Stimulated activated CD4-positive, alpha-beta T cell treated with anti-CD3 and anti-CD28 coated beads, Interleukin-12 subunit alpha, Interleukin-12 subunit beta, amount 100 ng/mL, for 24 hours (primary cell): ENCODE measurements around the gene BRSK1.

ENCODE experiments used
- DNase-seq, 2 experiments: peaks; one replicate each; pipeline ENCODE4 v3.0.0-alpha.2; 2020; ENCODE audit warnings: low read depth in 2 of 2

BRSK1 gene

DNA sequence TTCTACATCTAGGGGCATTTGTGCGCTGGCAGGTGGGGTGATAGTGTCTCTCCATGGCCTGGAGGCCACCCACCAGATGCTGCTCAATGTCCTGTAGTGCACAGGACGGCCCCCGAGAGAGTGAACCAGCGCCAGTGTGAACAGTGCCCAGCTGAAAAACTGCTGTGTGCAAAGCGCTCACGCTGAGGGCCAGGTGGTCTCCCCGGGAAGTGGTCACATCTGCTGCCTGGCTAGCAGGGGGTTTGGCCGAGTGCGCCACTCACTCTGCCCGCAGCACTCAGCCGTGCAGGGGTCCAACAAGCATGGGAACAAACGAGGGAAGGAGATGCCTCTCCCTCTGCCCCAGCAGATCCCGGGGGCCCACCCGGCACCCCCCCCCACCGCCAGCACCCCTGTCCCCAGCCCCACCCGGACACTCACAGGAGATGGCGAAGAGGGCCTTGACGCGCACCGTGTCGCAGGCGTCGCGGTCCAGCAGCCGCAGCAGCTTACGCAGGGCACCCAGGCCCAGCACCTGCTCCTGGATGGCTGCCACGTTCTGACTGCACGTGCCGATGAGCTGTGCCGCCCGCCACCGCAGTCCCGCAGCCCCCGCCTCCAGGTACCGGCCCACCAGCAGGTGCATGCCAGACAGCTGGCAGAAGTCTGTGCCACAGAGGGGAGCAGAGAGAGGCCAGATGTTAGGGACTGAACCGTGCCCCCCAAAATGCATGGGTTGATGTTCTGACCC lies 9.7 kb upstream of the BRSK1 start:
- DNase-seq: no peak

DNA sequence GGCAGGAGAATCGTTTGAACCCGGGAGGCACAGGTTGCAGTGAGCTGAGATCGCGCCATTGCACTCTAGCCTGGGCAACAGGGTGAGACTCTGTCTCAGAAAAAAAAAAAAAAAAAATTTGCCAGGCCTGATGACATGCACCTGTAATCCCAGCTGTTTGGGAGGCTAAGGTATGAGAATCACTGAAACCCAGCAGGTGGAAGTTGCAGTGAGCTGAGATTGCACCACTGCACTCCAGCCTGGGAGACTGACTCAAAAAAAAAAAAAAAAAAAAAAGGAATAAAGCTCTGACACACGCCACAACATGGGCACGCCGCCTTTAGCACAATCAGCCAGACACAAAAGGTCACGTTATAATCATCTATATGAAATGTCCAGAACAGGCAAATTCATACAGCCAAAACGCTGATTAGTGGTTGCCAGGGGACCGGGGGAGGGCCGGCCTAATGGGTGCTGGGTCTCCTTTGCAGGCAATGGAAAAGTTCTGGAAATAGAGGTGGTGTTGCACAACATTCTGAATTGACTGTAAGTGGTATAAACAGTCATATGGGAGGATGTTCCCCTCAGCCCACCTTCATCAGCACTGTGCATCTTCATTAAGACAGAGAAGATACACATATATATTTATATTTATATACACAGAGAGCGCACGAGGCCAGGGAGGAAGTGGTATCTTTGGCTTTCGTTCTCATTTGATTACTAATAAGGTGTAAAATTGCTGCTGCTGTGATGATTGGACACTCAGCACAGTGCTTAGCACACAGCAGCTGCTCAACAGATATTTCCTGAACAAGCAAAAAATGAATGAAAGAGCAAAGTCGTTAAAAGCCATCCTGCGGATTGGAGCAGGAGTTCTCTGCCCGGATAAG lies 7.7 kb upstream of the BRSK1 start:
- DNase-seq: no peak

DNA sequence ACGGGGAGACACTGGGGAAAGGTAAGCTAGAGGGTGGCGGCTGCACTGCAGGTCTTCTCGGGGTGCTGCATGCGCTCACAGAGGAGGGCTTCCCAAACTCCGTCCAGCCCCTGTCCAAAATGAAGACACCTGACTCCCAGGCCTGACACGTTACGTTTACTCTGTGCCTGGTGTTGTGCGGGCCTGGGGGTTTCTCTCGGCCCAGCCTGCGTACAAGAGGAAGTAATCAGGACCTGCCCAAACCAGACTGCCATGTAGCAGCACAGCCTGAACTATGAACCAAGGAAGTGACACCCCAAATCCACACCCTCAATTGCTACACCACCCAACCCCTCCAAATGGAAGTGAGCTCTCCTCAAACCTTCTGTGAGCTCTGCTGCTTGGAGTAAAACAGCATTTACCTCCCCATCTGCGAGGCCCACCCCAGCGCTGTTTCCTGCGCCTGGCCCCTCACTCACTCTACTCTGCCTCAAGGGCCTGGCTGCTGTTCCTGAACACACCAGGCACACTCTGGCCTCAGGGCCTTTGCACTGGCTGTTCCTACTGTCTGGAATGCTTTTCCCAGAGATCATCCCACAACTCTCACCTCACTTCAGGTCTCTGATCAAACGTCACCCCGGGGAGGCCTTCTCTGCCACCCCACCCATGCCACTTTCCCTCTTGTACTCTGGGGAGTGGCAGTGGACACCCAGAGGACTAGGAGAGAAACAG lies 6.9 kb upstream of the BRSK1 start:
- no peak for DNase-seq

DNA sequence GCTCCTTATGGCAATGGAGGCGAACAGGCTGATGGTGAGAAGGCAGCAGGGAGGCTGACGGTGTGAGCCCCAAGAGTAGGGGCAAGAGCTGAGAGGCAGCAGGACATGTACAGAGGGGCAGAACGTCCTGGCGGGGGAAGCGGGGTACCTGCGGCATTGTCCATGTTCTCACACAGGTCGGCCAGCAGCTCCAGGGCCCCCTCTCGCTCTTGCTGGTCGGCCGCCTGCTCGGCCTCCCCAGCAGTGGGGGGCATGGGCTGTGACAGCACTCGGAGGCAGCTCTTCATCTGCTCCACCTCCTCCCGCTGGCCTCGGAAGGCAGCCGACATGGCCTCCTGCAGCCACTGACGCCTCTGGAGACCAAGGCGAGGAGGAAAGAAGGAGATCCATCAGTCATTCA lies 6.3 kb upstream of the BRSK1 start:
- no peak for DNase-seq

DNA sequence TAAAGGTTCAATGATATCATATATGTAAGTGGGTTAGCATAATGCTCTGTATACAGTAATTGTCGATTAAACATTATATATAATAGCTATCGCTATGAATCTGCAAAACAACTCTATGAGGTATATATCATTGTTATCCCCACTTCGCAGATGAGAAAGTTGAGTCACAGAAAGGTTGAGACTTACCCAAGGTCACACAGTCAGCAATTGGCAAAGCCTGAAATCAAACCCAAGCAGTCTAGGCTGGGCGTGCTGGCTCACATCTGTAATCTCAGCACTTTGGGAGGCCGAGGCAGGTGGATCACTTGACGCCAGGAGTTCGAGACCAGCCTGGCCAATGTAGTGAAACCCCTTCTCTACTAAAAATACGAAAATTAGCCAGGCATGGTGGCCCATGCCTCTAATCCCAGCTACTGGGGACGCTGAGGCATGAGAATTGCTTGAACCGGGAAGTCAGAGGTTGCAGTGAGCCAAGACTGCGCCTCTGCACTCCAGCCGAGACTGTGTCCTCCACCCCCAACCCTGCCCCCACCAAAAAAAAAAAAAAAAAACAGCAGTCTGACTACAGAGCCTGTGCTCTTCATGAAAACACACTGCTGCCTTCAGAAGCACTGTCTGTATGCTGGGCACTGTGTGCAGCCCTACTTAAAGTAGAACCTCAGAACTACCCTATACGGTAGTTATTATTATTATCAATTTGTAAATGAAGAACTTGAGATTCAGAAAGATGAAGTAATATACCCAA lies 5.2 kb upstream of the BRSK1 start:
- no peak for DNase-seq

DNA sequence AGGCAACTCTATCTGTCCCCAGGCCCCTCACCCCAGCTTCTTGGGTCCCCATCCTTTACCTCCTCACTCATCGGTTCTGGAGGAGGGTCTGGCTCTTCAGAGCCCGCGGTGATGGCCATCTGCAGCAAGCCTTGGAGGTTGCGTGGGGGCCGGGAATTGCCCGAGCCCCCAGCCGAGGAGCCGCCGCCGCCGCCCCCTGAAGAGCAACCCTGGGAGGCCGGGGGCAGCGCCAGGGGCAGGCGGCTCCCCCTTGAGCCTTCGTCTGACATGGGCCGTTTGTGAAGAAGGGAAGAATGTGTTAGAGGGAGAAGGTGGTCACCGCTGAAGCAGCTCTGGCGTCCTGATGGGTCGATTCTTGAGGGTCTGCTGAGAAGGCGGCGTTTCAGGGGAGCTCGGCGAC lies 4.5 kb upstream of the BRSK1 start:
- DNase-seq: no peak

DNA sequence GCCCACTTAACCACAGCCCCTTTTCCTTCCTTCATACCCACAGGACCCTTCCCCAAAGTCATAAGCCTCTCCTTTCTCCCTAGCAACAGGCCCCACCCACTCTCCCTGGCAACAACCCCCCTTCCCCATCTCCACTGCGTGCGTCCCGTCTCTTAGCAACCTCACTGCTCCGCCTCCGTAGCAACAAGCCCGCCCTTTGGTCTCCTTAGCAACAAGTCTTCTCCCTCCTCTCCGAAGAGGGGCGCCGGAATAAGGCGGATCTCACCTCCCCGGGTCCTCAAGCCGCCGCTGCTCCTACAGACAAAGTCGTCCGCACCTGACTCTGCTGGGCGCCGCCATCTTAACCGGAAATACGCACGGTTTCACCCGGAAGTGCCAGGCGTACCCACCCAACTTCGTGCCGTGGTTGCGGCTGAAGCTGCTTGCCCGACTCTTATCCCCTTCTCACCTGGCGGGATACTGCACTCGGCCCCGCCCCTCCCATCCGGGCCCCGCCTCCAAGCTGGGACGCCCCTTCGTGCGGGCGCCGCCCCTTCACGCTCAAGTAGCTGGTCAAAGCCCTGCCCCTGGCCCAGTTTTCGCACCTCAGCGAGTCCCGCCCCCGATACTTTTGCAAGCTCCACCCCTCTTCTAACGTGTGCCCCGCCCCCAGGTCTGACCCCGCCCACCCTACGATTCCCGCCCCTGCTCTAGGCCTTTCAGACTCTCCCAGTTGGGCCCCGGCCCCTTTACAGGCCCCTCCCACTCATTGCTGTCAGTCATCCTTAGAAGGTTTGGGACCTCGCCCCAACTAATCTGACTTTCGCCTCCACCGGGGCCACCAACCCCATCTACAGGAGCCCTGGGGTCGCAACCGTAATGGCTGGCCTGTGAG lies 3.8 kb upstream of the BRSK1 start, which contains the start of gene HSPBP1:
HSPBP1 (minus strand) TSS at position 341 of the 874 bp plus-strand sequence. CDS start 502 bp downstream, outside the sequence.
- peak; percentile 93 for DNase-seq

DNA sequence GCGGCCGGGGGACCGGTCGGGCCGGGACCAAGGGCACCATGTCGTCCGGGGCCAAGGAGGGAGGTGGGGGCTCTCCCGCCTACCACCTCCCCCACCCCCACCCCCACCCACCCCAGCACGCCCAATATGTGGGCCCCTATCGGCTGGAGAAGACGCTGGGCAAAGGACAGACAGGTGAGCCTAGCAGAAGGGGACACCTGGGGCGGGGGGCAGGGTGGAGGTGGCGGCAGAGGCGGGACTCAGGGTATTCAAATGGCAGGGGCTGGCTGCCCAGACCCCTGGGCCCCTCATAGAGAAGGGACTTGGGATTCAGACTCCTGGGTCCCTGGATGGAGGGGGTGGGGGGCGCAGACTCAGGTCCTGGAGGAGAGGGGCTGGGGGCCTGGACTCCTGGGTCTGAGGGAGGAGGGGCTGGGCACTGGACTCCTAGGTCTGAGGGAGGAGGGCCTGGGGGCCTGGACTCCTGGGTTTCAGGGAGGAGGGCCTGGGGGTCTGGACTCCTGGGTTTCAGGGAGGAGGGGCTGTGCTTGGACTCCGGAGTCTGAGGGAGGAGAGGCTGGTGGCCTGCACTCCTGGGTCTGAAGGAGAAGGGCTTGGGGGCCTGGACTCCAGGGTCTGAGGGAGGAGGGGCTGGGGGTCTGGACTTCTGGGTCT lies 735 bp downstream of the BRSK1 start:
- no peak for DNase-seq

DNA sequence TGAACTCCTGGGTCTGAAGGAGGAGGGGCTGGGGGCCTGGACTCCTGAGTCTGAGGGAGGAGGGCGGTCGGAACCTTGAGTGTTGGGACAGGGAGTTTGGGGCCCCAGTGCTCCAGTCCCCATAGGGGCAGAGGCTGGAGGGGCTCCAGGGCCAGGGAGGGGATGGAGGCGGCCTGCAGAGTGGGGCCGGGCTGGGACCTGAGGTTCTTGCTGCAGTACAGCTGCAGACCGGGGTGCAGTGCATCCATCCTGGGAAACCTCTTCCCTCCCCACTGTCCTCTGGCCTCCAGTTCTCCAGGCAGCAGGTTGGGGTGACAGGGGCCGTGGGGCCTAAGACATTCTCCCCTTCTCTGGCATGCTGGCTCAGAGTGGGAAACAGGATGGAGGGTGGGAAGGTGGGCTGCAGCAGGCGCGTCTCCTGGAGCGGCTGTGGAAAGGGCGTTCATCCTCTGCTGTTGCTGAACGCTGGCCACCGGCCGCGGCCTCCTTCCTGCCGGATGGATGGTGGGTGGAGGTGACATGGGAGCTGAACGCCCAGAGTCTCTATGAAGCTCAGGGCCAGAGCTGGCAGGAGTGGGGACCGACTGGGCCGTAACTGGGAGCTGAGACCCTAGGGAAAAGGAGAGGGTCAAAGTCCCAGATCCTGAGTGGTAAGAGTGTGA lies 1.6 kb downstream of the BRSK1 start:
- no peak for DNase-seq

DNA sequence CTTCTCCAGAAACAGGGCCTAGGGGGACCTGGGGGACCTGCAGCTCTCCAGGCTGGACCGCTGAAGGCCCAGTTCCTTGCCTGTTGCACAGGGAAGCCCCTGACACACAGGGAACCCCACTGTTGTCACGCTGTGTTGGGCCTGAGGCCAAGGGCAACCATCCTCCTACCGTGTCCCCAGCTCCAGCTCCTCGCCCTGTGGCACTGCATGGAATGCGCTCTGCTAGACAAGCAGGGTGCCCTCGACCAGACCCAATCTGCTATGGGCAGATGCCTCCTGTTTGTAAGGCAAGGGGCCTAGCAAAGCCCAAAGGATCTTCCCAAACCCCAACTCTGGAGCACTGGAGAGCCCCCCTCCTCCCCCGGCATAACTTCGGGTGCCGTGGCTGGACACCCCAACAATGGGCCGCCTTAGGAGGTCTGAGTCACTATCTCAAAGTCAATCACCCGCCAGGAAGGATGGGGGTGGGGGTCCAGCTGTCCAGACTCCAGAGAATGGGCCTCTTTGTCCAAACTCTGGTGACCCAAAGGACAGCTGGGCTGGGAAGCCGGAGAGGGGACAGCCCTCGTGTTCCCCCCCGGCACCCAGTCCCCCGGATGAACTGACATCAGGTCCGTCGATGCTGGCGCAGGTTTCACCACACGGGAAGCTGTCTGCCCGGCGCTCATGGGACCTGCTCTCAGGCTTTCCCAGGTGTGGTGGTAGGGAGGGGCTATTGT lies 3.7 kb downstream of the BRSK1 start:
- no peak for DNase-seq

DNA sequence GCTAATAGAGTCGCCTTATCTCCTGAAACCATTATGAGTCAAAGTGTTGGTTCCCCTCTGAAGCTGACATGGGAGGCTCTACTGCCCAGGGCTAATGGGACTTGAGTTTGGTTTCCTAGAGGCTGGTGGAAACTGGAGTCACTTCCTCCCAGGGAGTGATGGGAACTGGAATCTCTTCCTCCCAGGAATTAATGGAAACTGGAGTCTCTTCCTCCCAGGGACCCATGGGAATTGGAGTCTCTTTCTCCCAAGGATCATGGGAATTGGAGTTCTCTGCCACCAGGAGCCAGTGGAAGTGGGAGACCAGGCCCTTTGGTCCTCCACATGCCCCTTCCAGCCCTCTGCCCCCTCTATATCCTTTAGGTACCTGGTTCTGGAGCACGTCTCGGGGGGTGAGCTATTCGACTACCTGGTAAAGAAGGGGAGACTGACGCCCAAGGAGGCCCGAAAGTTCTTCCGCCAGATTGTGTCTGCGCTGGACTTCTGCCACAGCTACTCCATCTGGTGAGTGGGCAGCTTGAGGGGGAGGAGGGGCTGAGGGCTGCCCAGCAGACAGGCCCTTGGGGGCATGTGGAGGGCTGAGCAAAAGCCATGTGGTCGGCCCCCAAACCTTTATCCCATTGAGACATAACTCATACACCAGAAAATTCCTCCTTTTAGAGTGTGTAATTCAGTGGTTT lies 5.5 kb downstream of the BRSK1 start:
- no peak for DNase-seq

DNA sequence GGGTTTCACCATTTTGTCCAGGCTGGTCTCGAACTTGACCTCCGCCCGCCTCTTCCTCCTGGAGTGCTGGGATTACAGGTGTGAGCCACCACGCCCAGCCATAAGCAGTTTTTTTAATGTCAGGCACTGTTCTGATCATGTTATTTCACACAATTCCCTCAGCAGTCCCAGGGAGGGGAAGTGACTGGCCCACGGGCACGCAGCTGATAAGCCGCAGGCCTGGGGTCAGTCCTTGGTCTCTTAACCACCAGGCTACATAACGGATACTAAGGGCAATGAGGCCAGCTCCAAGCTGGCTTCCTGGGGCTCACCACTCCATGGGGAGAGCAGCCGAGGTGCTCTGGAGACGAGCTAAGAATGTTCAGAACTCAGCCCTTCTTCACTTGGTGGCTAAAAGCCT lies 13.5 kb downstream of the BRSK1 start:
- no peak for DNase-seq

DNA sequence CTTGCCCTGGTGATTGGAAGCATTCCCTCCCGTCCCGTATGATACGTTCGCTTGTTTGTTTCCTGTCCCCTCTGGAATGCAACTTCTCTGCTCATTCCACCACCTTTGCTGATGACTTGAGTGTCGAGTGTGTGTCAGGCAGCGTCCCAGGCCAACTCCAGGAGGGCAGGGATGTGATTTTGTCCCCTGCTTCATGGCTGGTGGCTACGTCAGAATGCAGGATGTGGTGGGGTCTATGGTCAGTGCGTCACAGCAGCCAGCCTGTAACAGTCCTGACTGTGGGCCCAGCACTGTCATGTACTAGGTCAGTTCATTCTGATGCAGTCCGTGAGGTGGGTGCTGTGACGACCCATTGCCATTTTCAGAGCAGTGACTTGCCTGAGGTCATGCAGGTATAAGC lies 16.2 kb downstream of the BRSK1 start:
- no peak for DNase-seq

DNA sequence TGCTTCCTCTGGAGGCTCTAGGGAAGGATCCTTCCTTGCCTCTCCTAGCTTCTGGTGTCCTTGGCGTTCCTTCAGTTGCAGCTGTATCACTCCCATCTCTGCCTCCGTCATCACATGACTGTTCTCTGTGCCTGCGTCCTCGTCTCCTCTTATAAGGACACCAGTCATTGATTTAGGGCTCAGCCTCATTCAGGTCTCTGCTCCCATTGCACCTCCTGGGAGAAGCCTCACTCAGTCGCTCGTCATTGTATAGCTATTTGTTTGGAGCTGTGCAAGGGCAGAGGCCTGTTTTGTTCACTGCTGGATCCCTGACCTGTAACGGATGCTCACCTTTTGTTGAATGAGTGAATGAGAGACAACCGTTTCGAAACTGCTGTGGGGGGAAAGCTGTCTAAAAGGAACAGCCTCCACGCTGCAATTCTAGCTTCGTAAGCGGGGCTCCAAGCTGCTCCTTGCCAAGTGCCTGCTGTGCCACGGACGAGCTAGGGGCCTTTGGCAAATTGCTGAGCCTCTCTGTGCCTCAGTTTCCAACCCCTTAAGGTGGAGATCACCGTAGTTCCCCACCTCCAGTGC lies 17.2 kb downstream of the BRSK1 start:
- DNase-seq: no peak

DNA sequence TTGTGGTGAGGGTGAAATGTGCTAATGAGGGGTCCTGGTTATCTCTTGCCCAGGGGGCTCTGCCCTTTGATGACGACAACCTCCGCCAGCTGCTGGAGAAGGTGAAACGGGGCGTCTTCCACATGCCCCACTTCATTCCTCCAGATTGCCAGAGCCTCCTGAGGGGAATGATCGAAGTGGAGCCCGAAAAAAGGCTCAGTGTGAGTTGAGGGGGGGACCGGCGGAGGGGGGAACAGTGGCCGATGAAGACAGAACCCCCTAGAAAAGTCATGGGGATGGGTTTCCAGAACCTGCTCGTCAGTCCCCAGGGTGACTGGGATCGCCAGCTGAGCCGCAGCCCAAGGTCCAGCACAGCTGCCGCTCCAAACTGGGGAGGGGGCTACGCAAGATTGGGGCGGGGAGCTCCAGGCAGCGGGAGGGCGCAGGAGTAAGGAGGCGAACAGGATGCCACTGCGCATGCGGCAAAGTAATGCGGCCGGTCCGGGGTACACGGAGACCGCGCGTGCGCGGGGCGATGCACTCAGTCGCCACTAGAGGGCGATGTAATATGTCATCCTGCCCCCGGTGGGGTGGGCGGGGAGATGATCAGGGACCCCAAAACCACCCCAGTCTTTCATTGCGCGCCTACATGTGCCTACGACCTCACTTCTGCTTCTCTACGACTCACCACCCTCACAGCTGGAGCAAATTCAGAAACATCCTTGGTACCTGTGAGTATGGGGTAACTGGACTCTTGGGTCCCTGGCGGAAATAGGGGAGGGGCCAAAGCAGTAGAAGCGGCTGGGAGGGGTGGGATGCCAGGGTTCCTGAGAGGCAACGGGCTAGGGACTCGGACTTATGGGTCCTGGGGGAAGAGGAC lies 17.9 kb downstream of the BRSK1 start:
- DNase-seq: peak; percentile 91 to 97

DNA sequence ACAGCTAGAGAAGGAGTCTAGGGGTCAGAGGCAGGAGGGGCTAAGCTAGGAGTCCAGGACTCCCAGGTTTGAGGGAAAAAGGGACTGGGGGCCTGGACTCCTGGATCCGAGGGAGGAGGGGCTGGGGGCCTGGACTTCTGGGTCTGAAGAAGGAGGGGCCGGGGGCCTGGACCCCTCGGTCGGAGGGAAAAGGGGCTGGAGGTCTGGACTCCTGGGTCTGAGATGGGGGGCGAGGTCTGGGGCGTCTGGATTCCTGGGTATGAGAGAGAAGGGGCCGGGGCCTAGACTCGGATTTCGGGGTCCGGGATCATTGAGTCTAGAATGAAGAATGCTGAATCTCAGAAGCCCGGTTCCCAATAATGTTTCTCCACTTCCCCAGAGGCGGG lies 18.5 kb downstream of the BRSK1 start:
- DNase-seq: no peak

DNA sequence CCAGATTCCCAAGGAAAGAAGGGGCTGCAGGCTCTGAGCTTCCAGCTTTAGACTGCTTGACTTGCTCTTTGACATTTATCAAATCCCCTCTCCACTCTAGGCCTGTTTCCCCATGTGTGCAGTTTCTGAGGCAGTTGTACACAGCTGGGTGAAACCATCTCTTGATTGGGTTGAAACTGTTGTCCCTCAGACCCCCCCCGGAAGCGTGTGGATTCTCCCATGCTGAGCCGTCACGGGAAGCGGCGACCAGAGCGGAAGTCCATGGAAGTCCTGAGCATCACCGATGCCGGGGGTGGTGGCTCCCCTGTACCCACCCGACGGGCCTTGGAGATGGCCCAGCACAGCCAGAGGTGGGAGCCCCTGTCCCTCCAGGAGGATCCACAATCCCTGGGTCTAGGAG lies 19.7 kb downstream of the BRSK1 start:
- no peak for DNase-seq
